Stomach (tissue), 4 donors: Measurements from ENCODE around the gene PKP4.

Experiments
- POLR2A ChIP-seq, 4 donors: fragments of 450-650 bp; IDR thresholded peaks; one replicate each; pipeline ENCODE4 v1.6.1; 2016; ENCODE audit warnings: antibody characterized with exemption in 4 of 4, control low read depth in 2 of 4, mild to moderate bottlenecking in 1 of 4, moderate library complexity in 1 of 4
- POLR2AphosphoS5 ChIP-seq, 3 donors: sonication (generic); formaldehyde crosslinking; IDR thresholded peaks; one replicate each; pipeline ENCODE4 v1.6.1; 2016; ENCODE audit warnings: antibody characterized with exemption in 3 of 3
- TF ChIP-seq, protein P1 (sequence below), 7 experiments: fragments of 450-650 bp in 4 of 7; fragments of 200-600 bp in 3 of 7; sonication (generic) in 3 of 7; IDR thresholded peaks; one replicate each; pipeline ENCODE4 v1.5.1; 2016 to 2019; ENCODE audit warnings: antibody characterized with exemption in 7 of 7, control low read depth in 2 of 7, mild to moderate bottlenecking in 1 of 7

DNA sequence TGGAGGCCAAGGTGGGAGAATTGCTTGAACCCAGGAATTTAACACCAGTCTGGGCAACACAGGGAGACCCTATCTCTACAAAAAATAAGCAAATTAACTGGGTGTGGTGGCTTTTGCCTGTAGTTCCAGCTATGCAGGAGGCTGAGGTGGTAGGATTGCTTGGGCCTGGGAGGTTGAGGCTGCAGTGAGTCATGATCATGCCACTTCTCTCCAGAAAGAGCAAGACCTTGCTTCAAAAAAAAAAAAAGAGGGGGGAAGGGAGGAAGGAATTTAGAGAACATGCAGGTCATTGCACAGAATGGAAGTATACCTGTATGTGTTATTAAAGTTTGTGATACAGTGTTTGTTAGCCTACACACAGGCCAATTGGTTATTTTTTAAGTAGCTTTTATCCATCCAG is 25.8 kb downstream of the PKP4 start:
- TF ChIP-seq, protein P1, sequence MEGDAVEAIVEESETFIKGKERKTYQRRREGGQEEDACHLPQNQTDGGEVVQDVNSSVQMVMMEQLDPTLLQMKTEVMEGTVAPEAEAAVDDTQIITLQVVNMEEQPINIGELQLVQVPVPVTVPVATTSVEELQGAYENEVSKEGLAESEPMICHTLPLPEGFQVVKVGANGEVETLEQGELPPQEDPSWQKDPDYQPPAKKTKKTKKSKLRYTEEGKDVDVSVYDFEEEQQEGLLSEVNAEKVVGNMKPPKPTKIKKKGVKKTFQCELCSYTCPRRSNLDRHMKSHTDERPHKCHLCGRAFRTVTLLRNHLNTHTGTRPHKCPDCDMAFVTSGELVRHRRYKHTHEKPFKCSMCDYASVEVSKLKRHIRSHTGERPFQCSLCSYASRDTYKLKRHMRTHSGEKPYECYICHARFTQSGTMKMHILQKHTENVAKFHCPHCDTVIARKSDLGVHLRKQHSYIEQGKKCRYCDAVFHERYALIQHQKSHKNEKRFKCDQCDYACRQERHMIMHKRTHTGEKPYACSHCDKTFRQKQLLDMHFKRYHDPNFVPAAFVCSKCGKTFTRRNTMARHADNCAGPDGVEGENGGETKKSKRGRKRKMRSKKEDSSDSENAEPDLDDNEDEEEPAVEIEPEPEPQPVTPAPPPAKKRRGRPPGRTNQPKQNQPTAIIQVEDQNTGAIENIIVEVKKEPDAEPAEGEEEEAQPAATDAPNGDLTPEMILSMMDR (IDR thresholded peaks at IDR 0.05), result no peak
- TF ChIP-seq POLR2A (IDR thresholded peaks at IDR 0.05), result no peak
- TF ChIP-seq POLR2AphosphoS5 (IDR thresholded peaks at IDR 0.05), result no peak
